Fibroblast of skin of right biceps (primary cell): ENCODE data around the gene IL10RA.
"Not testable (repeated sequence)": the region's sequence is repeated elsewhere in the genome, so short reads cannot be mapped to it uniquely, and the experiment has no call there.

Experiments used
- DNase-seq: peaks from one replicate; pipeline ENCODE4 v3.0.0-alpha.2; 2013

Gene IL10RA

DNA sequence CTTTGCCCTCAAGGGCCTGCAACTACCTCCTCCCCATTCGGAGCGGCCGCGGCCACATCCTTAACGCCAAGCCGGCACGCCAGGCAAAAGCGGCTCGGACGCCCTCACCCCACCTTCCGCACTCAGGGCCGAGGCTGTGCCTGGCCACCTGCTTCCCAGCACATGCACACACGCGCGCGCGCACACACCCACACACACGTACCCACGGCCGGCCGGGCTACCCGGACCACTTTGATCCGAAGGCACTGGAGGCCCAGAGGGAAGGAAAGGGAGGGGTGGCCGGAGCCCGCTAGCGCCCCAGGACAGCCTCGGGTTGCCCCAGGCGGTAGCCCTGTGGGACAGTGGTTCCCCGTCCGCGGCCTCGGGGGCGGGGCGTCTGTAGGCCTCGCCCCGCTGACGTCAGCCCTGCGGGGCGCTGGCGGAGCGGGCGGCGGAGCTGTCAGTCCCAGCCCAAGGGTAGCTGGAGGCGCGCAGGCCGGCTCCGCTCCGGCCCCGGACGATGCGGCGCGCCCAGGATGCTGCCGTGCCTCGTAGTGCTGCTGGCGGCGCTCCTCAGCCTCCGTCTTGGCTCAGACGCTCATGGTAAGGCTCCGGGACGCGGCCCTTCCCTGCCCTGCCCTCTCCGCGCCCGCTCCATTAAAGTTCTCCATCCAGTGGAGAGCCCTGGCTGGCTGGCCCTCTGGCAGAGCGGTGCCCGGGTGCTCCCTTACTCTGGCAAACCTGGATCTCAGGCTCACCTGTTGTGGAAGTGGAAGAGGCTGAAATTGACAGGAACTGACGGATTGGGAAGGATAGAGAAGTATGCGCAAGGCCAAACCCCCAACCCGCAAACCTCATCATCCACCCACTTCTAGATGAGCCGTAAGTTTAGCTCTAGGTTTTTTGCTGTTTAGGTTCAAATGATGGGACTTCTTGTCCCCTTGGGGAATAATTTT is at the start of gene IL10RA:
Gene IL10RA (plus strand): TSS at position 442 of the 935 bp plus-strand sequence. CDS start 74 bp downstream, at position 516.
- DNase-seq, result peak; percentile 54

DNA sequence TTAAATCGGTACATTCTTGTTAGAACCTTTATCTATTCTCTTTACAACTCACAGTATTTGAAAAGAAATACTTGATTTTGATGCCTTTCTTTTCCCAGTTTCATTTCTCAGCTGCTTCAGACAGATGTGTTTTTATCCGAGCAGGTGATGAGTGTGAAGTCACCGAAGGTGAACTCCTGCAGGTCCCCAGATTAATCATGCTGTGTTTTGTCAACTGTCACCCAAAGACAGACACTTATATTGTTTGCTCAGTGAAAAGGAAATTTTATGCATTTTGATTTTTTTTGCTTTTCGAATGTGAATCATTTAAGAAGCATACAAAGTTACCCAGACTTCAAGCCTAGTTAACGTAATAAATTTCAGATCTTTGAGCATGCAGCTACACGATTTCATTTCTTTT is 49.2 kb upstream of the IL10RA start:
- no peak for DNase-seq

DNA sequence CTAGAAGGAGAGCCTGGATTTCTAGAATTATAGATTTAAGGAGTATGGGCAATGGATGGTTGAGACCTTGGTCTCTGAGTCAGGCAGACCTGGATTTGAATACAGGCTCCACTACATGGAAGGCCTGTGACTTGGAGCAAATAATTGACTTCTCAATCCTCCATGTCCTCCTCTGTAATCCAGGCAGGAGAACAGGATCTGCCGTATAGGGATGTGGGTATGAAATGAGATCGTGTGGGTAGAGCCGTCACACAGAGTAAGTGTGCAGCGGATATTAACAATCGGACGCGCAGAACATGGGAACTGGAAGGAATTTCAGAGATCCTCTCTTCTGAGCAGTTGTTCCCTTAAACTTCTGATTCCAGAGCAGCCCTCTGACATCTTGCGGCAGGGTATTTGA is 45.5 kb upstream of the IL10RA start:
- DNase-seq, result no peak

DNA sequence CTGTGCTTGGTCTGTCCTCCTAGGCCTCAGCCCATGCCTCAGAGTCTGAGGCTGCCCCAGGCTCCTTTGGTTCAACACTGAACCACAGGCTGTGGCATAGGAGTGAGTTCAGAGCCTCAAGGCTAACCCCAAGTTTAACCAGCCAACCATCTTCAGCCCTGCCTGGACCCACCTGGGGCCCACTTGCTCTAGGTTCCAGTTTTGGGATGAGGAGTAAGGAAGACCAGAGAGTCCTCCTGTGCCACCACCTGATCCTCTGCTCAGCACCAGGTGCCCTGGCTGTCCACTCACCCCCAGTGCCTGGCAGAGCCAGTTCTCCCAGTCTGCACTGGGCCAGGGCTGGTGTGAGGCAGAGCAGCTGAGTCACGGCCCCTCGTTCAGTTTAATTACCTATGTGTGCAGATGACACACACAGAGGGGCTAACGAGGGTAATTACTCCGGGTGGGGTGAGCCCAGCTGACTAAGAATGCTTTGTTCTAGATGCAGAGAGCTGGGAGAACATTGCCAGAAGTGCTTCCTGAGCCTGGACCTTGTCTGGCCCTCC is 45.0 kb upstream of the IL10RA start:
- DNase-seq, result no peak

DNA sequence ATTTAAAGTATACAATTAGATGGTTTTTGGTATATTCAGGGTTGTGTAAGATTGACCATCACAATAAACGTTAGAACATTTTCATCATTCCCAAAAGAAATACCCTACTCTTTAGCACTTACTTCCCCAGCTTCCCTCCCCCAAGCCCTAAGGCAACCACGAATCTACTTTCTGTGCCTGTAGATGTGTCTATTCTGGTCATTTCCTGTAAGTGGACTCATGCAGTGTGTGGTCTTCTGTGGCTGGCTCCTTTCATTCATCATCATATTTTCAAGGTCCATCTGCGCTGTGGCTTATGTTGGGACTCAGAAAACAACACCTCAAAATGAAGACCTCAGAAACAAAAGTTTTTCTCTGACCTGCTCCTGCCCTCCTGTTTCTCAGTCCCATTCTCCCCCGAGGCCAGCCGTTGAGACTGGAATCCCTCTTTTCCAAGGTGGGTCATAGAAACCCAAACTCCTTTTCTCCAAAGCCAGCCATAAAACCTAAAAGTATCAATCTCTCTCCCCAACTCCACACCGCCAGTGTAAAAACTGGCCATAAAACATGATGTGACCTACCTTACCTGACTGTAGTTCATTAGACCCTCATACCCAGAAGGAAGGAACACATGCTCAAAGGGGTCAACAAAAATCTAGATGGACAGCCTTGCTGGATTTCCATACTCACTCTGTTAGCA is 44.1 kb upstream of the IL10RA start:
- DNase-seq, result no peak

DNA sequence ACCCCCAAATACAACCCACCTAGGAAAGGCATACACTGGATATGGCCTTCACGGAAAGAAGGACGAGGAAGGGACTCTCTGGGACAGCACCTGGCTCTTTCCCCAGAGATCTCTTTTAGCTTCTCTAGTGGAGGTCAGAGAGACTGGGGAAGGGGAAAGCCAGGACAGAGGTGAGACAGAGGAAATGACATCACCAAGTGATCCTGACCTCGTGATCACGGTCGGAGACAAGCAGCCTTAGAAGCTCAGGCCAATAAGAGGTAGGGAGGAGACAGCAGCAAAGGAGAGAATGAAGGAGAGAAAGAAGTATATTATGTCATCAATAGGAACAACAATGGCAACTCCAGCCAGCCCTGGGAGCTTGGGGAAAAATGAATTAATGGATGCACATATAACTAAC is 41.6 kb upstream of the IL10RA start:
- no peak for DNase-seq

DNA sequence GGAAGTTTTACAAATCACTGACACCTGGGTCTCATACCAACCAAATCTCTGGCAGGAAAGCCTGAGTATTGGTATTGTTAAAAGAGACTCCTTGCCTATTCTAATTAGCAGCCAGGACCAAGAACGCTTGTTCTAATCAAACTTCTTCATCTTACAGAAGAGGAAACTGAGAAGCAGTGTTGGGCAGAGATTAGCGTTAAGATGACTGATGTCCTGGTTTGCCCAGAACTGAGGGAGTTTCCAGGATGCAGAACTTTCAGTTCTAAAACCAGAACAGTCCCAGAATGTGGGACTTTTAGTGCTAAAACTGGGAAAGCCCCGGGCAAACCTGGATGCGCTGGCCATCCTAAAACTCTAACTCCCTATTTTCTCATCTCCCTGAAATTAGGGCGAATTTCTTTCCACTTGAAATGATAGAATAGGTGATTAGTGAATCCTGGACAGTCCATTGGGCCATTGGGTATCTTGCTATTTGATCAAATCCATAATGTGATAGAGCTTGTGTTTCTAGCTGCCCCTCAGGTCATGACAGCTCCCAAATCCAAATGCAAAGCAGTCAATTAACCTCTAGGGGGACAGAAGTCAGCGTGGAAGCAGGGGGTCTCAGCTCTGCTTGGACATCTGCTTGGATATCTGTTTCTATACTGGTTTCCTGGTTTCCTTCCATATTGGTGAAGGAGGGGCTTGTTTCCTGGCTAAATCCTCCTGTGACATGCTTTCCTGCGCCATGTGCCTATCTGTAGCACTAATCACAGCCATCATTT is 41.0 kb upstream of the IL10RA start:
- DNase-seq, result no peak

DNA sequence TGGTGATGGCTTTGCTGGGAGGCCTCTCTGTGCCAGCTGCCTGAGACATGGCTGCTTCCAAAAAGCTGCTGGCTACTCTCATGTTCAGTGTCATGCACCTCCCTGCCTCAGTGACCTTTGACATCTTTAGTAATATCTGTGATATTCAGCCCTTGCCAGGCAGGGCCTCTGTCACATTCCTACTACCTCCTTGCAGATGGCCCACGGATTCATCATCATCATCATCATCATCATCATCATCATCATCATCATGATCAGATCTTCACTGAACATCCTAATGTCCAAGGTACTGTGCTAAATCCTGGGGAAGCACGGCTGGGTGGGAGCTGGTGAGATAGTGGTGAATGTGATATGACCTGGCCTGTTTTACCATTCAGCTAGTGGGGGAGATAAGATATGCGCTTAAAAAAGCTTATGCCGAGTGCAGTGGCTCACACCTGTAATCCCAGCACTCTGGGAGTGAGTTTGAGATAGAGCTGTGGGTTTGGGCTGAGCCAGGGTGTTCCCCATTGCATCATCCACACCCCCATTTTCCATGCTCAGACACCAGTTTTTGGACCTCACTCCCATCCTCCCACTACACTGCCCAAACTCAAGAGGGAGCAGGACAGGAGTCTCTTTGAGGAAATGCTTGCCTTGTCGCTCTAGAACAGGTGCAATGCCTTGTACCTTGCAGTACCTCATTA is 39.9 kb upstream of the IL10RA start:
- DNase-seq, result no peak

DNA sequence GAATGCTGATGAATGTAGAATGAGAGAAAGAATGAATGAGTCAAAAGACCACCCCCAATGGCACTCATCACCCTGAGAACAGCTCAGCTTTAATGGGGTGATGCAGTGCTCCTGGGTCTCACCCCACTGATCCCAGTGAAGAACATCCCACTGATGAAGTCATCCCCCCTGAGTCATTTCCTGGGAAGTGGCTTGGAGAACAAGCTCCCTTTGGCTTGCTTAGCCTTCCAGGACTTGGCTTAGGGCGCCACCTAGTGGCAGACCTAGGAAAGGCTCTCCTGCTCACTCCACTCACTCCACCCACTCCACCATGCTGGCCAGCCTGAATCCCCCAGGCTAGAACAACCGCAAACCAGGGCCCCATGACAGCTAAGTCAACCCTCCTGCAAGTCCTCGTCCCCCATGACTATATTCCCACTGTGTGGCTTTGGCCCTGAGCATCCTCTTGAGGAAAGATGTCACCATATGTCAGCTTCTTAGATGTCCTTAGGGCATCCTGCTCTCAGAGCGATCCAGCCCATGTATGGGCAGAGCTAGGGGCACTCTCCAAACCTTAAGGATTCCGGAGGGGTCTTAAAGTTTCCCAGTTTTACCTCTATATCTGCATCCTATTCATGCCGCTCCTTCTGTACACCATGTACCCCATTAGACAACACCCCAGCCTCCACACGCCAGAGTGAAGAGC is 39.2 kb upstream of the IL10RA start:
- DNase-seq, result peak; percentile 93

DNA sequence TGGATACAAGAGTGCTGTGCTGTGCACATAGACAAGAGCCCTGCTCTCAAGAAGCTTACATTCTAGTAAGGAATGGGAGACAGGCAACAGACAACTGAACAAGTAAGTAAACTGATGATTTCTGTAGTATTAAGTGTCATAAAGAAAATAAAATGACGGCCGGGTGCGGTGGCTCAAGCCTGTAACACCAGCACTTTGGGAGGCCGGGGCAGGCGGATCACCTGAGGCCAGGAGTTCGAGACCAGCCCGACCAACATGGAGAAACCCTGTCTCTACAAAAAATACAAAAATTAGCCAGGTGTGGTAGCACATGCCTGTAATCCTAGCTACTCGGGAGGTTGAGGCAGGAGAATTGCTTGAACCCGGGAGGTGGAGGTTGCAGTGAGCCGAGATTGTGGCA is 38.4 kb upstream of the IL10RA start:
- not testable (repeated sequence) for DNase-seq

DNA sequence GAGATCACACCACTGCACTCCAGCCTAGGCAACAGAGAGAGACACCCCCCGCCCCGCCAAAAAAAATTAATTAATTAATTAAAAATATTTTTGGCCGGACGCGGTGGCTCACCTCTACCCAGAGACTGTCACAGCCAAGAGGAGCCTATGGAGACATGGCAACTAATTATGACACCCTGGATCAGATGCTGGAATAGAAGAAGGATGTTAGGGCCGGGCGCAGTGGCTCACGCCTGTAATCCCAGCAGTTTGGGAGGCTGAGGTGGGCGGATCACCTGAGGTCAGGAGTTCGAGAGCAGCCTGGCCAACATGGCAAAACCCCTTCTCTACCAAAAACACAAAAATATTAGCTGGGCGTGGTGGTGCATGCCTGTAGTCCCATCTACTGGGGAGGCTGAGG is 37.7 kb upstream of the IL10RA start:
- DNase-seq, result not testable (repeated sequence)

DNA sequence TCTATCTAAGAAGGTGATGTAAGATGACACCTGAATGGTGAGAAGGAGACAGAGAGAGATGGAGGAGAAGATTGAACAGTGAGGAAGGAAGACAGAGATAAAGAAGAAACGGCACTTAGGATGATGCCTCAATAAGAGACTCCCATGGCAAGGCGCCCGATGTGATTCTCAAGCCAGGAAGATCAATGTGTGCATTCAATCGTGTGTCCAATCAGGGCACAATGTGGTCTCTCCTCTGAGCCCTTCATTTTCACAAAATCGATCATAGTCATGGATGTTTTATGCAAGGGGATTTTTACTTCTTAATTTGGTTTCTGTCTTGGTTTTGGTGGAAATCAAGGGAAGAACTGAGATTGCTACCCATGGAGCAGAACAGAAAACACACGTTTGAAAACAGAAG is 37.1 kb upstream of the IL10RA start:
- no peak for DNase-seq

DNA sequence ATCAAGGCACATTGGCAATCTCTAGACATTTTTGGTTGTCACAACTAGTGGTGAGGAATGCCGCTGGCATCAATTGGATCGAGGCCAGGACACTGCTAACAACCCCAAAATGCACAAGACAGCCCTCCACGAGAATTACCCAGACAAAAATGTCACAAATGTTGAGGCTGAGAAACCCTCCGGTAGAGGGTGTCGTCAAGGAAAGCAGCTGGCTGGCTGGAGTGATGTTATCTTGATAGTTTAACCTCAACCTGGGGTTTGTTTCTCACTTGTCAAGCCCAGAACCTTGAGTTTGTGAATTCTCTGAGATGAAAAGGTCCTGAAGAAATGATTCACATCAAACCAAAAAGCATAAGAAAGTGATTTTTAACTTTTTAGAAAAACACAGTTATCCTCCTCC is 35.9 kb upstream of the IL10RA start:
- peak; percentile 6 for DNase-seq

DNA sequence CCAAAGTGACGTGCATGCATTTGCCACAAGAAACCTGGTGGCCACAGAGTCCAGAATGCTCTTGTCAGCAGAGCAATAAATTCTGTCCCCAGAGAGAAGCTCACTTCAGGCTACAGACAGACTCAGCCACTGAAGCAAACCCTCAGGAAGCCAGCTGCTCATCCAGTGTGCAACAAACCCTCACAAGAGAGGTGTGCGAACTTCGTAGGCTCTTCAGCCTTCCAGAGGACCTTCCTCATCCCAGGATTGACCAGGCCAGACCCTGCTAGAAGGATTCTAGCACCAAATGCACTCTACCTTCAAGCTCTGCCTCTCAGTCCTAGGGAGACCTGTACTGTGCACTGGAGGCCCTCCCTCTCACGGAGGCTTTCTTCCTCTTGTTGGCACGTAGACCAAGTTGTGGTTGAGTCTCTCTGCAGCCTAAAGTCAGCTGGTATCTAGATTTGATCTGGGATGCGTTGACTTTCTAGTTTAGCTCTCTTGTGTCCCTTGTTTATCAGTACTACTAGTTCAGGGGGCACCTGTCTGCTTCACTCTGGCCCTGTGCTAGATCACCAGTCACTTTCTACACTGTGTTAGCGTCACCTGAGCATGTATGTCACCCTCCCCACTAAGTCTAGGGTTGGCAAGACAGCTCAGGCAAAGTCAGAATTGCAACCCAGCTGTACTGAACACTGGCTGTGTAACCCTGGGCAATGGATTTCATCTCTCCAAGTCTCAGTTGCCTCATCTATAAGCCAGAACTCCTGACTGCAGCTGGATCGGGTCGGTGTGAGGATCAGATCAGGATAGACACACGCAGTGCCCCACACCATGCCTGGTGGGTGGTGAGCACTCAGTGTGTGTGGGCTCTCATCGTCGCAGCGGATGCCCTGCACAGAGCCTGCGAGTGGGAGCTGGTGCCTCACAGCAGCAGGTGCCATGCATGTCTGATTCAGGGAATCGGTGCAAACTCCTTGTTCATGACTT is 34.9 kb upstream of the IL10RA start:
- DNase-seq, result no peak

DNA sequence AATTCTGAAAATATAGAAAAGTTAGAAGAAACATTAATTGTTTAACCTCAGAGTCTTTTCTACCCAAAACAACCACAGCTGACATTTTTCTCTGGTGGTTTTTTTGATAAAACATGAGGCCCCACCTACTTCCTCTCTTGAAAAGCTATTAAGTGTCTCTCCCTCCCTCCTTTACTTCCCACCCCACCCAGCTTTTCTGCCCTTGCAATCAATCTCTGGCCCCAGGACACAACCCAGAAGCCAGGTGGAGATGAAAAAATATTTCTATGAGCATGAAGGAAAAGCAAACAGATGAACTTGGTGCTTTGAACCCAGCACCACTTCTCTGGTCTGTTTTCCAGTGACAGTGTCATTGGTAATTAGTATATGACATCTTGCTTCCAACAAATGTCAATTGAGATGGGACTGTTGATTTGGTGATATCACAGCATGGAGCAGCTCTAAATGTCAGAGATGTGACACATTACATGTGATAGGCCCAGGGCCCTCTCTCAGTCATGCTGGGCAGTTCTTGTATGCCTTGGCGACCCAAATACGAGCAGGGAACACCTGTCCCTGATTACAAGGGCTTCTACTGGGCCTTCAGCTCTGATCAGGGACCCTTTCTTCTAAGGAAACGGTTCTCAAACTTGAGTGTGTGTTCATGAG is 33.0 kb upstream of the IL10RA start:
- DNase-seq, result no peak

DNA sequence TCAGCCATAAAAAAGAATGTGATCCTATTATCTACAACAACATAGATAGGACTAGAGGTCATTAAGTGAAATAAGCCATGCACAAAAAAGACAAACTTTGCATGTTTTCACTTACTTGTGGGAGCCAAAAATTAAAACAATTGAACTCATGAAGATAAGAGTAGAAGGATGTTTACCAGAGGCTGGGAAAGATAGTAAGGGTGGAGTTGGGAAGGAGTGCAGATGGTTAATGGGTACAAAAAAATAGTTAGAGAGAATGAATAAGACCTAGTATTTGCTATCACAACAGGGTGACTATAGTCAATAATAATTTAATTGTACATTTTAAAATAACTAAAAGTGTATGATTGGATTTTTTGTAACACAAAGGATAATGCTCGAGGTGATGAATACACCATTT is 27.2 kb upstream of the IL10RA start:
- DNase-seq, result no peak

DNA sequence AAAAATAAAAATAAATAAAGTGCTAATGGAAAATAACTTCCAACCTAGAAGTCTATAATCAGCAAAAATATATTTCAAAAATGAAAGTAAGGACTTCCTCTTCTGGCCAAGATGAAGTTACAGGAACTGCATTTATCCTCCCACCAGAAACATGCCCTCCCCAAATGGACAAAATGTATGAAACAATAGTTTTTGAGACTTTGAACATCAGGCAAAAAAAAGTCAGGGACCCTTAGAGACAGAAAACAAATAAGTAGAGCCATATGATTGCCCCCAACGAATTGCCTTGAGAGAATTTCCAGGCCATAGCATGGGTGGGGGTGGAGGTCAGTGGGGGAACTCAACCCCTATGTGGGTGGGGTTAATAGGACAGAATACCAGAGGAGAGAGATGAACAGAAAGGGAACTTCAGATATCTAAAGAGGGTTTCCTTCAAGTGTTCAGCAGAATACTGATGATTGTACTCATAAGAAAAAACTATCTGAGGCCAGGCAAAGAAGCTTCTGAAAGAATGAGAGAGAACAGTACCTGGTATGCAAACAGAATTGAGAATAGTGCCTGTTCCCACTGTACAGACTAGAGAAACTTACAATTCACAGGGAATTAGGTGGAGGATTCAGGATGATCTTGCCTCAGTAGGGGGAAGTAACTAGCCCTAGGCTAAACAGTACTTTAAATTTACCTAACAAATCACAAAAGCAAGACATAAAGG is 26.6 kb upstream of the IL10RA start:
- no peak for DNase-seq

DNA sequence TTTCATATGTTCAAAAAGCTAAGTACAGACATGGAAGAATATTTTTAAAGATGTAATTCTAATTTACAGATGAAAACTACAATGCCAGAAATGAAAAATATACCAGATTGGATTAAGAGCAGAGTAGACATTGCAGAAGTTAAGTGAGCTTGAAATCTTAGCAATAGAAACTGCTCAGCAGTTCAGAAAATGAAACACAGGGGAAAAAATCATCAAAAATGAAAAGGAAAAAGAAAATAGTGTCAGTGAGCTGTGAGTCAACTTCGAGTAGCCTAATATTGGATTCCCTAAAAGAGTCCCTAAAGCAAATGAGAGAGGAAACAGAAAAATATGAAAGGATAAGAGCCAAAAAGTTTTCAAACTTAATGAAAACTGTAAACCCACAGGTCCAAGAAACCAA is 25.8 kb upstream of the IL10RA start:
- DNase-seq, result no peak

DNA sequence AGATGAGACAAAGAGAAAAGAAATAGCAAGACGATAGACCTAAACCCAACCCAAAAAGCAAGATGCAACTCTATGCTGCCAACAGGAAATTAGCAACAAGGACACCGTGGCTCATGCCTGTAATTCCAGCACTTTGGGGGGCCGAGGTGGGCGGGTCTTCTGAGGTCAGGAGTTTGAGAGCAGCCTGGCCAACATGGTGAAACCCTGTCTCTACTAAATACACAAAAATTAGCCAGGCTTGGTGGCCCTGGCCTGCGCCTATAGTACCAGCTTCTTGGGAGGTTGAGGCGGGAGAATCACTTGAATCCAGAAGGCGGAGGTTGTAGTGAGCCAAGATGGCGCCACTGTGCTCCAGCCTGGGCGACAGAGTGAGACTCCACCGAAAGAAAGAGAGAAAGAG is 24.3 kb upstream of the IL10RA start:
- DNase-seq, result no peak

DNA sequence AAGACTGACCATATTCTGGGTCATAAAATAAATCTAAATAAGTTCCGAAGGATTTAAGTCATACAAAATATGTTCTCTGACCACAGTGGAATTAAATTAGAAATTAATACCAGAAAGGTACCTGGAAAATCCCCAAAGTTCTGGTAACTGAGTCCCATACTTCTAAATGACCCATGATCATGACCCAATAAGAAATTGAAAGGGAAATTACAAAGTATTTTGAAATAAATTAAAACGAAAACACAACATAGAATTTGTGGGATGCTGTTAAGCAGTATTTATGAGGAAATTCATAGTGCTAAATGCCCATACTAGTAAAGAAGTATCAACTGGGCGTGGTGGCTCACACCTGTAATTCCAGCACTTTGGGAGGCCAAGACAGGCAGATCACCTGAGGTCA is 23.4 kb upstream of the IL10RA start:
- no peak for DNase-seq
